ENCODE data around the gene CNOT9.
"Not testable (repeated sequence)": the region's sequence is repeated elsewhere in the genome, so short reads cannot be mapped to it uniquely, and the experiment has no call there.

CNOT9 gene, protein sequence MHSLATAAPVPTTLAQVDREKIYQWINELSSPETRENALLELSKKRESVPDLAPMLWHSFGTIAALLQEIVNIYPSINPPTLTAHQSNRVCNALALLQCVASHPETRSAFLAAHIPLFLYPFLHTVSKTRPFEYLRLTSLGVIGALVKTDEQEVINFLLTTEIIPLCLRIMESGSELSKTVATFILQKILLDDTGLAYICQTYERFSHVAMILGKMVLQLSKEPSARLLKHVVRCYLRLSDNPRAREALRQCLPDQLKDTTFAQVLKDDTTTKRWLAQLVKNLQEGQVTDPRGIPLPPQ

DNA sequence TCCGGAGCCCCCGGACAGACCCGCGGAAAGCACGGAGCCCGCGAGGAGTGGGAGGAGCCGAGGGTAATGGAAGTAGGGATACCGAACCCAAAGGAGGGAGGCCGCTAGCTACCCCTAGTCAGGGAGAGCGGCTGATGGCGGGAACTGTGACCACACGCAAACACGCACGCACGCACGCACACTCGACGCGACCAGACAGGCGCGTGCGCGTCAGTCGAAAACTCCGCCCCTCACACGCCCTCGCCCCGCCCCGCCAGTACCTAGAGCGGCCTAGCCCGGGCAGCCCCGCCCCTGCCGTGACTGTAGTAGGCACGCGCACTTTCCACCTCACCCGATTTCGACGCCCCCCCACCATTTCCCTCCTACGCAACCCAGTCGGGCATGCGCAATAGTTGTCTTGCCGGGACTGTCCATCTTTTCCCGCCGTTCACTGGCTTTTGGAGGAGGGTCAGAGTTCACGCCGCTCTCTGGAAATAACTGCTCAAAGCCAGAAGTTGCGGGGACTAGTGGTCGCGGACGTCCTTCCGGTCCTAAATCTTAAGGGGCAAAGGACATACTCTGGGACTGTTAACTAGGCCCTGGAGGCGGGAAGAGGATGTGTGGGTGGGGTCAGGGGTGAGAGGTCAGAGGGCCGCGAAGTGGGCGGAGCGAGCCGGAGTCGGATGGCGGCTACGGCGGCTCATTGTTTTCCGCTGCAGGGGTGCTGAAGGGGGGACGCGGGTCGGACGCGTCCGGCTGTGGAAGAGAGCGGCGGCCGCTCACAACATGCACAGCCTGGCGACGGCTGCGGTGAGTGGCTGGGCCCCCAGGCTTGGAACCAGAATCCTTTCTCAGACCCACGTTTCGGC is at the start of gene CNOT9, which contains the start of gene USP37:
CNOT9 (plus strand) TSS at position 650 of the 848 bp plus-strand sequence; CDS start at position 766, 116 bp downstream.
USP37 (minus strand) TSS at position 162 of the 848 bp plus-strand sequence. CDS start 9,698 bp downstream, outside the sequence.
- peak; percentile 90 for DNase-seq (ENCODE audit: low read depth)
- TF ChIP-seq, protein P1, sequence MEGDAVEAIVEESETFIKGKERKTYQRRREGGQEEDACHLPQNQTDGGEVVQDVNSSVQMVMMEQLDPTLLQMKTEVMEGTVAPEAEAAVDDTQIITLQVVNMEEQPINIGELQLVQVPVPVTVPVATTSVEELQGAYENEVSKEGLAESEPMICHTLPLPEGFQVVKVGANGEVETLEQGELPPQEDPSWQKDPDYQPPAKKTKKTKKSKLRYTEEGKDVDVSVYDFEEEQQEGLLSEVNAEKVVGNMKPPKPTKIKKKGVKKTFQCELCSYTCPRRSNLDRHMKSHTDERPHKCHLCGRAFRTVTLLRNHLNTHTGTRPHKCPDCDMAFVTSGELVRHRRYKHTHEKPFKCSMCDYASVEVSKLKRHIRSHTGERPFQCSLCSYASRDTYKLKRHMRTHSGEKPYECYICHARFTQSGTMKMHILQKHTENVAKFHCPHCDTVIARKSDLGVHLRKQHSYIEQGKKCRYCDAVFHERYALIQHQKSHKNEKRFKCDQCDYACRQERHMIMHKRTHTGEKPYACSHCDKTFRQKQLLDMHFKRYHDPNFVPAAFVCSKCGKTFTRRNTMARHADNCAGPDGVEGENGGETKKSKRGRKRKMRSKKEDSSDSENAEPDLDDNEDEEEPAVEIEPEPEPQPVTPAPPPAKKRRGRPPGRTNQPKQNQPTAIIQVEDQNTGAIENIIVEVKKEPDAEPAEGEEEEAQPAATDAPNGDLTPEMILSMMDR (IDR thresholded peaks at IDR 0.05; ENCODE audit: low read depth, low read length, missing control alignments) = no peak
- peak within 1 kb of the TSS; percentile 88 for H3K4me3 ChIP-seq (ENCODE audit: low read depth, low read length)

DNA sequence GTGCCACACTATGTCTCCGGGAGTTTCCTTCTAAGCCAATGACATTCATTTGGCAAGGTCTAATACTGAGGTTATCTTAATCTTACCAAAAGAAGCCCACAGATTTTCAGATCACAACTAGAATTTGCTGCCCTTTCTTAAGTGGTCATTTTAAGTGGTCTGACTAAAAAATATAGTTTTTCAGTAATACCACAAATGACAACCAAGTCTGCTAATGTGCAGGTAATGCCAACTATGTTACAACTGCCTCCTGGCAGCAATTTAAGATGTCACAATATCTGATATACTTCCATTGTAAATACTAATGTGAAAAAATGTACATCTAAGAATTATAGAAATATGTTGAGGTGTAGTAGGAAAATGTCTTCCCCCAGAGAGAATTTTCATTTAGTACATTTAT is 49.8 kb upstream of the CNOT9 start:
- no peak overlapping the region for H3K4me3 ChIP-seq (ENCODE audit: low read depth, low read length)

DNA sequence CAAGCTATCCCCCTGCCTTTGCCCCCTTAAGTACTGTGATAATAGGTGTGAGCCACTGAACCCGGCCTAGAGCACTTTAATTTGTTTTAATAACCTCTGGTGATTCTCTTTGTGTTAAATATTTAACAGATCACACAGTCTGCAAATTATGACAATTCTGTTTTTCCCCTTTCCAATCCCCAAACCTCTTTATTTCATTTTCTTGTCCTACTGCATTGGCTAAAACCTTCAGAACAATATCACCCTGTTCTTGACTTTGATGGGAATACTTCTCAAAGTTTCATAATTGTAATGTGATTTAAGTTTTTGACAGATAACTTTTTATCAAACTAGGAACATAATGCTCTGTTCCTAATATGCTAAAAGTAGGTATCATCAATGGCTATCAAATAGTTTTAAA is 45.0 kb upstream of the CNOT9 start:
- TF ChIP-seq, protein P1 (IDR thresholded peaks at IDR 0.05; ENCODE audit: low read depth, low read length, missing control alignments) = no peak
- no peak overlapping the region for H3K4me3 ChIP-seq (ENCODE audit: low read depth, low read length)
- no peak for DNase-seq (ENCODE audit: low read depth)

More for the DNA sequence above, 49.8 kb upstream of the CNOT9 start:
- TF ChIP-seq, protein P1 (IDR thresholded peaks at IDR 0.05; ENCODE audit: low read depth, low read length, missing control alignments) = no peak
- DNase-seq (ENCODE audit: low read depth) = no peak

DNA sequence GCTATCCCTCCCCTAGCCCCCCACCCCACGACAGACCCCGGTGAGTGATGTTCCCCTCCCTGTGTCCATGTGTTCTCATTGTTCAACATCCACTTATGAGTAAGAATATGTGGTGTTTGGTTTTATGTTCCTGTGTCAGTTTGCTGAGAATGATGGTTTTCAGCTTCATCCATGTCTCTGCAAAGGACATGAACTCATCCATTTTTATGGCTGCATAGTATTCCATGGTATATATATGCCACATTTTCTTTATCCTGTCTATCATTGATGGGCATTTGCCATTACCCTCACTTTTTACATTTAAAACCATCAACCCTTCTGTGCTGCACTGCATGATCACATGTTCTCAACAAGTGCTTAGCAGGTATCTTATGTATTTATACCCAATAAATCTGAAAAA is 40.2 kb upstream of the CNOT9 start:
- not testable (repeated sequence) for H3K4me3 ChIP-seq (ENCODE audit: low read depth, low read length); DNase-seq (ENCODE audit: low read depth)

DNA sequence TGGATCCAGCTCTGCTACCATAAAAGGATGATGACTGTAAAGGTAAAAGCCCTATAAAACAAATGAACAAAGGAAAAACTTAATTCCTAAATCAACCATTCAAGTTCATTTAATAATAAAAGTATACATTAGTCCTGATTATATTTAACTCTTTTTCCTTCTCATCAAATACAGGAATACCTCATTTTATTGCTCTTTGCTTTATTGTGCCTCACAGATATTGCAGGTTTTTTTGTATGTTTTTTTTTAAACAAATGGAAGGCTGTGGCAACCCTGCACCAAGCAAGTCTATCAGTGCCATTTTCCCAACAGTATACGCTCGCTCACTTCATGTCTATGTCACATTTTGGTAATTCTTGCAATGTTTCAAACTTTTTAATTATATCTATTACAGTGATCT is 38.6 kb upstream of the CNOT9 start:
- no peak for DNase-seq (ENCODE audit: low read depth)
- TF ChIP-seq, protein P1 (IDR thresholded peaks at IDR 0.05; ENCODE audit: low read depth, low read length, missing control alignments) = no peak
- no peak overlapping the region for H3K4me3 ChIP-seq (ENCODE audit: low read depth, low read length)

DNA sequence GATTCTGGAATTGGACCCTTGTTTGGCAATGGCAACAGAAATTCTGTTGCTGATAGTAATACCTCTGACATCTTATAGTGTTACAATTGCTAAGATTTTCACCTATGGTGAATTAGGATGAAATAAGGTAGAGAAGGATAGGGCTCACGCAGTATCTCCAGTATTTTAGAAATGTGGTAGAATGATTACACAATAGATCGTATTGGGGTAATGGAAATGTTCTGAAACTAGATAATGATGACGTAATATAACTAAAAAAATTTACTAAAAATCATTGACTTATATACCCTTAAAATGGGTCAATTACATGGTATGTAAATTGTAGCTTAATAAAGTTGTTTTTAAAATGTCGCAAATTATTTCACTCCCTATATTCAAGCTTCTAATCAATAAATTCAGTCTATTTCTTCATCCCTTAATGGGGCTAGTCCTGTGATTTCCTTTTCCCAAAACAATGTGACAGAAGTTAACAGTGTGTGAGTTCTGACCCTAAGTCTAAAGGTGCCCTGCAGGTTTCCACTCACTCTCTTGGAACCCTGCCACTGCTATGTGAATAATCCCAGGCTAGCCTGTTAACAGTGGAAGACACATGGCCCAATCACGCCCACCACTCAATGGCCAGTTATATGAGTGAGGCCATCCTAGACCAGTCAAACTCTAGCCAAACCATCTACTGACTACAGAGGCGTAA is 31.7 kb upstream of the CNOT9 start:
- TF ChIP-seq, protein P1 (IDR thresholded peaks at IDR 0.05; ENCODE audit: low read depth, low read length, missing control alignments) = no peak
- no peak for DNase-seq (ENCODE audit: low read depth)
- no peak overlapping the region for H3K4me3 ChIP-seq (ENCODE audit: low read depth, low read length)

DNA sequence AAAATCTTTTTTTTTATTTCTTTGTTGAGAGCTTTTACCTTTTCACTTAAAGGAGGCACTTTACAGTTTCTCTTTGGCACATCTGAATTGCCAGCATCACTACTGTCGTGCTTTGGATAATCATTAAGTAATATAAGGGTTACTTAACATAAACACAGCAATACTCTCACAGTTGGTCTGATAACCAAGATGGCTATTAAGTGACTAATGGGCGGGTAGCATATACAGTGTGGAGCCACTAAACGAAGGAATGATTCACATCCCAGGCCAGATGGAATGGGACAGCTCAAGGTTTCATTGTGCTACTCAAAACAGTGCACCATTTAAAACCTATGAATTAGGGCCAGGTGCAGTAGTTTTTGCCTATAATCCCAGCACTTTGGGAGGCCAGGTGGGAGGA is 28.6 kb upstream of the CNOT9 start:
- no peak for DNase-seq (ENCODE audit: low read depth)
- H3K4me3 ChIP-seq (ENCODE audit: low read depth, low read length) = no peak overlapping the region
- TF ChIP-seq, protein P1 (IDR thresholded peaks at IDR 0.05; ENCODE audit: low read depth, low read length, missing control alignments) = no peak
